IPS DF 6.9 (cell line): ENCODE results near the gene SRRM2.

Experiments used
- DNase-seq: peaks from one replicate; pipeline ENCODE4 v3.0.0-alpha.2; 2013; ENCODE audit warnings: low read depth, low spot score
- H3K27ac ChIP-seq: one replicate; pipeline ENCODE4 v1.5.1; 2013; ENCODE audit warnings: low read length, control low read depth
- H3K27me3 ChIP-seq: 2 replicates; pipeline ENCODE4 v1.6.1; 2013; ENCODE audit warnings: mild to moderate bottlenecking, low read length; ENCODE audit not compliant: control insufficient read depth, insufficient read depth
- H3K36me3 ChIP-seq: 2 replicates; pipeline ENCODE4 v1.6.1; 2013; ENCODE audit warnings: low read length; ENCODE audit not compliant: control insufficient read depth, insufficient read depth
- H3K4me1 ChIP-seq: 2 replicates; pipeline ENCODE4 v1.6.1; 2013; ENCODE audit warnings: low read length; ENCODE audit not compliant: control insufficient read depth, insufficient read depth
- H3K4me3 ChIP-seq: 2 replicates; pipeline ENCODE4 v1.5.1; 2013; ENCODE audit warnings: mild to moderate bottlenecking, low read length
- H3K9me3 ChIP-seq: 2 replicates; pipeline ENCODE4 v1.6.1; 2013; ENCODE audit warnings: low read length, inconsistent platforms; ENCODE audit not compliant: control insufficient read depth, insufficient read depth
- WGBS: extraction: QIAGEN DNeasy Blood & Tissue Kit; methylation state at CpG from one replicate; pipeline ENCODE4 v1.1.7; 2013; ENCODE audit warnings: mixed read lengths, missing lambda C conversion rate; ENCODE audit not compliant: insufficient read length, insufficient coverage; 5-methylcytosine and 5-hydroxymethylcytosine counted together

SRRM2 gene

DNA sequence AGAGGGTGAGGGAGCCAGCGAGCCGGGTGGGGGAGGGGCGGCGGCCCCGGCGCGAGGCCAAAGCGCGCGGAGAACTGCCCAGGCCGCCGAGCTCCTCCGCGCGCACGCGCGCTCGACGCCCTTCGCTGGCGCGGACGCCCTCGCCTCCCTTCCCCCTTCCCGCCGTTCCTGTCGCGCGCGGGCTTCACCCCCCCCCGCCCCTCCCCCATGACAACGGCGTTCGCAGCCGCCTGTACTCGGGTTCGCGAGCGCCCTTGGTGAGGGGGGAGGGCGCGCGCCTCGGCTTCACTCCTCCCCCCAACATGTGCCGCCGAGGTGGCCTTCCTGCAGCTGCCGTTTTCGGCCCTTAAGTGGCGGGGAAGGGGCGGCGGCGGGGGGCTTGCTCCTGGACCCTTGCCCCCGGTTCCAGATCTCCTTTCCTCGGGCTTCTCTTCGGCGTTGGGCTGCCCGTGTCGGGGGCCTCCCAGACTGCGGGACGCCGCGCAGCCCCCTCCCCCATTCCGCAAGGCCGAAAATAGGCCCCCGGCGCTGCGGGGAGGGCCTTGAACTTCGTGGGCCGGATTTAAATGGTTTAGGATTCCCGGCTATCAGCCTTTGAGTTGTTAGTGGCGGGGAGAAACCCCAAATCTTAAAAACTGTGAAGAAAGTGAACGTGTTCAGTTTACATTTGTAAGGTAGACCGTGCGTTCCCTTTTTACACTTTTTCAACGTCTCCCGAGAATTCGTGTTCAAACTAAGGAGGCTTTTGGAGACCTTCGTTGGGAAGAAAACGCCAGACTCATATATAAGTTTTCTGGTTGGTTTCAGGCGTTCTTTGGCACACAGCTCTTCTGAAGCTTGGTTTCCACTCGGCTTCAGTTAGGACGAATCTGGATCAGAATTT lies 653 bp downstream of the SRRM2 start:
- WGBS = no CpG with 5 or more reads among the region's 82 CpGs
- Histone ChIP-seq H3K27ac (no peak overlapping the region), H3K27me3 (no peaks in the 10 kb centered on the region), H3K9me3 (no peaks in the 10 kb centered on the region), H3K4me3 (peak overlapping the region; percentile 75), H3K4me1 (no peaks in the 10 kb centered on the region), H3K36me3 (peaks cover 14% of the 10 kb centered on the region)
- DNase-seq = no peak

DNA sequence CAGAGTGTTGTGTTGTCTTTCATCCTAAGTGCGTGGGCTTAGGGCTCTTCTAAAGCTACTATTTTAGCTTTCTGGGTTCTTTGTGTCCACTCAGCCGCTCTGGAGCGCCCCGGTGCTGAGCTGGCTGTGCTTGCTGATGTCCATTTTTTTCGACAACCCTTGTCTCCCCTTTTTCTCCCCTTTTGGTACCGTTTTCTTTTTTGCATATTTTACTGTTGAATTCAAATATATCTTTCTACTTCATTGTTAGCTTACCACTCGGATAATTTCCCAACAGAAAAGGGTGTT lies 1.2 kb downstream of the SRRM2 start:
- peak overlapping the region; percentile 75; the same call in 1 of the 2 replicates for H3K4me3 ChIP-seq
- H3K9me3 ChIP-seq = no peaks in the 10 kb centered on the region
- H3K27ac ChIP-seq = no peak overlapping the region
- H3K27me3 ChIP-seq = no peaks in the 10 kb centered on the region
- H3K36me3 ChIP-seq = peaks cover 17% of the 10 kb centered on the region
- H3K4me1 ChIP-seq = no peaks in the 10 kb centered on the region
- no peak for DNase-seq
- no CpG with 5 or more reads among the region's 7 CpGs for WGBS

GRCh38 chr16:2755158-2755557 lies 2.7 kb downstream of the SRRM2 start:
- H3K27me3 ChIP-seq = no peaks in the 10 kb centered on the region
- H3K4me3 ChIP-seq = no peak overlapping the region
- H3K4me1 ChIP-seq = no peaks in the 10 kb centered on the region
- no peaks in the 10 kb centered on the region for H3K9me3 ChIP-seq
- H3K27ac ChIP-seq = no peak overlapping the region
- peaks cover 32% of the 10 kb centered on the region for H3K36me3 ChIP-seq
- WGBS = 100% methylated on average over 1 of the region's 3 CpGs
- no peak for DNase-seq

DNA sequence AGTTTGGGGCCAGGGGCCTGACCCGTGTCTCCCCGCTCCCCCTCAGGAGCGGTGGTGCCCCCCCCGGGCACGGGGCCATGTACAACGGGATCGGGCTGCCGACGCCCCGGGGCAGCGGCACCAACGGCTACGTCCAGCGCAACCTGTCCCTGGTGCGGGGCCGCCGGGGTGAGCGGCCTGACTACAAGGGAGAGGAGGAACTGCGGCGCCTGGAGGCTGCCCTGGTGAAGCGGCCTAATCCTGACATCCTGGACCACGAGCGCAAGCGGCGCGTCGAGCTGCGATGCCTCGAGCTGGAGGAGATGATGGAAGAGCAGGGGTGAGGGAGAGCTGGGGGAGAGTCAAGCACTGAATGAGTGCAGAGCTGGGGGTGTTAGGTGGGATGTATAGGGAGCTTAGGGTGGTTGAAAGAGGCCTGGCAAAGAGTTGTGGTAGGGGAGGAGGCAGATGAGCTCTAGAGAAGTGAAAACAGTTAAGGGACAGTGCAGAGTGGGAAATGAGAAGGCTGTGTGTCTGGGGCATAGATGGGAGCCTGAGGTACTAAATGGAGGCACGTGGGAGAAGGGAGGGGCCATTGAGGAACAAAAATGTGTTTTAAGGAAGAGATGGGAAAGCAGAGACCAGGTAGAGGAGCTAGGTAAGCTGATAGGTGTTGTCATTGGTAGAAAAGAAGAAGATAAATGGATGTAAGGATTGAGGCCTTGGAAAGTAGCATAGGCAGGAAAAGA lies 4.0 kb downstream of the SRRM2 start:
- Histone ChIP-seq H3K9me3 (no peaks in the 10 kb centered on the region), H3K36me3 (peaks cover 36% of the 10 kb centered on the region), H3K27ac (no peak overlapping the region), H3K4me1 (no peaks in the 10 kb centered on the region), H3K4me3 (no peak overlapping the region), H3K27me3 (no peaks in the 10 kb centered on the region)
- WGBS = no CpG with 5 or more reads among the region's 30 CpGs
- DNase-seq = no peak

- Histone ChIP-seq H3K27me3 (no peaks in the 10 kb centered on the region), H3K36me3 (peaks cover 45% of the 10 kb centered on the region), H3K4me3 (no peak overlapping the region), H3K27ac (no peak overlapping the region), H3K9me3 (0 out of 2 replicates have a peak, but pooled peaks cover 3% of the 10 kb centered on the region), H3K4me1 (no peaks in the 10 kb centered on the region)
- WGBS = no CpG with 5 or more reads among the region's 11 CpGs
- DNase-seq = no peak
These were observed 4.9 kb downstream of the SRRM2 start for GRCh38 chr16:2757344-2757743.

DNA sequence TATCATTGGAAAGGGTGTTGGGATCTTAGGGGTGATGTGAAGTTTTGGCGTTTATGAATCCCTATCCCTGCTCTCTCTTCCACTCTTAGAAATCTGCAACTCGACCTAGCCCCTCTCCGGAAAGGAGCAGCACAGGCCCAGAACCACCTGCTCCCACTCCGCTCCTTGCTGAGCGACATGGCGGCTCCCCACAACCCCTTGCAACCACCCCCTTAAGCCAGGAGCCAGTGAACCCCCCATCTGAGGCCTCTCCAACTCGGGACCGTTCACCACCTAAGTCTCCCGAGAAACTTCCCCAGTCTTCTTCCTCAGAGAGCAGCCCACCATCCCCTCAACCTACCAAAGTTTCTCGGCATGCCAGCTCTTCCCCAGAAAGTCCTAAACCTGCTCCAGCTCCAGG lies 9.0 kb downstream of the SRRM2 start:
- Histone ChIP-seq H3K36me3 (peaks cover 76% of the 10 kb centered on the region), H3K27me3 (no peaks in the 10 kb centered on the region), H3K4me3 (no peak overlapping the region), H3K9me3 (0 out of 2 replicates have a peak, but pooled peaks cover 3% of the 10 kb centered on the region), H3K27ac (no peak overlapping the region), H3K4me1 (no peaks in the 10 kb centered on the region)
- no CpG with 5 or more reads among the region's 10 CpGs for WGBS
- no peak for DNase-seq

DNA sequence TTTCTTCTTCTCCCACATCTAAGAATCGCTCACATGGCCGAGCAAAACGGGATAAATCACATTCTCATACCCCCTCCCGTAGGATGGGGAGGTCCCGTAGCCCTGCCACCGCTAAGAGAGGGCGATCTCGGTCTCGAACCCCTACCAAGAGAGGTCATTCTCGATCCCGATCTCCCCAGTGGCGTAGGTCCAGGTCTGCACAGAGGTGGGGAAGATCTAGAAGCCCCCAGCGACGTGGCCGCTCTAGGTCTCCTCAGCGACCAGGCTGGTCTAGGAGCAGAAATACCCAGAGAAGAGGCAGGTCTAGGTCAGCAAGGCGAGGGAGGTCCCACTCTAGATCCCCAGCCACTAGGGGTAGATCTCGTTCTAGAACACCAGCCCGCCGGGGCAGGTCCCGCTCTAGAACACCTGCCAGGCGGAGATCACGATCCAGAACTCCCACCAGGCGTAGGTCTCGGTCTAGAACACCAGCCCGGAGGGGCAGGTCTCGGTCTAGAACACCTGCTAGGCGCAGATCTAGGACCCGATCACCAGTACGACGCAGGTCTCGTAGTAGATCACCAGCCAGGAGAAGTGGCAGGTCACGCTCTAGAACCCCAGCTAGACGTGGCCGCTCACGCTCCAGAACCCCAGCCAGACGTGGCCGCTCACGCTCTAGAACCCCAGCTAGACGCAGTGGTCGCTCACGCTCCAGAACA lies 9.6 kb downstream of the SRRM2 start:
- Histone ChIP-seq H3K36me3 (peaks cover 82% of the 10 kb centered on the region), H3K27ac (no peak overlapping the region), H3K27me3 (no peaks in the 10 kb centered on the region), H3K4me3 (no peak overlapping the region), H3K4me1 (no peaks in the 10 kb centered on the region), H3K9me3 (0 out of 2 replicates have a peak, but pooled peaks cover 3% of the 10 kb centered on the region)
- no CpG with 5 or more reads among the region's 42 CpGs for WGBS
- no peak for DNase-seq

GRCh38 chr16:2762711-2763110 lies 10.3 kb downstream of the SRRM2 start:
- peaks cover 83% of the 10 kb centered on the region for H3K36me3 ChIP-seq
- H3K27ac ChIP-seq = no peak overlapping the region
- H3K4me1 ChIP-seq = no peaks in the 10 kb centered on the region
- H3K4me3 ChIP-seq = no peak overlapping the region
- no peak for DNase-seq
- WGBS = no CpG with 5 or more reads among the region's 13 CpGs
- 0 out of 2 replicates have a peak, but pooled peaks cover 3% of the 10 kb centered on the region for H3K9me3 ChIP-seq
- H3K27me3 ChIP-seq = no peaks in the 10 kb centered on the region

DNA sequence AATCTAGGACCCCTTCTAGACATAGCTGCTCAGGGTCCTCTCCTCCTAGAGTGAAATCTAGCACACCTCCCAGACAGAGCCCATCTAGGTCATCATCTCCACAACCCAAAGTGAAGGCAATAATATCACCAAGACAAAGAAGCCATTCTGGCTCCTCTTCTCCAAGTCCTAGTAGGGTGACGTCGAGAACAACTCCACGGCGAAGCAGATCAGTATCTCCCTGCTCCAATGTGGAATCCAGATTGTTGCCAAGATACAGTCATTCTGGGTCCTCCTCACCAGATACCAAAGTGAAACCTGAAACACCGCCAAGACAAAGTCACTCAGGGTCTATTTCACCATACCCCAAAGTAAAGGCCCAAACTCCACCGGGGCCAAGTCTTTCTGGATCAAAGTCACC lies 10.7 kb downstream of the SRRM2 start:
- Histone ChIP-seq H3K4me1 (no peaks in the 10 kb centered on the region), H3K36me3 (peaks cover 83% of the 10 kb centered on the region), H3K27ac (no peak overlapping the region), H3K9me3 (0 out of 2 replicates have a peak, but pooled peaks cover 3% of the 10 kb centered on the region), H3K27me3 (no peaks in the 10 kb centered on the region), H3K4me3 (no peak overlapping the region)
- DNase-seq = no peak
- no CpG with 5 or more reads among the region's 6 CpGs for WGBS

DNA sequence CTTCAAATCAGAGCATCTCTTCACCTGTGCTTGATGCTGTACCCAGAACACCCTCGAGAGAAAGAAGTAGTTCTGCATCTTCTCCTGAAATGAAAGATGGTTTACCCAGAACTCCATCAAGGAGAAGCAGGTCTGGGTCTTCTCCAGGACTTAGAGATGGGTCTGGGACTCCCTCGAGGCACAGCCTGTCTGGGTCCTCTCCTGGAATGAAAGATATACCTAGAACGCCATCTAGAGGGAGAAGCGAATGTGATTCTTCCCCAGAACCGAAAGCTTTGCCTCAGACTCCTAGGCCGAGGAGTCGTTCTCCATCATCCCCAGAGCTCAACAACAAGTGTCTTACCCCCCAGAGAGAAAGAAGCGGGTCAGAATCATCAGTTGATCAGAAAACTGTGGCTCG lies 12.3 kb downstream of the SRRM2 start:
- Histone ChIP-seq H3K27me3 (no peaks in the 10 kb centered on the region), H3K36me3 (peaks cover 86% of the 10 kb centered on the region), H3K9me3 (0 out of 2 replicates have a peak, but pooled peaks cover 3% of the 10 kb centered on the region), H3K4me1 (no peaks in the 10 kb centered on the region), H3K27ac (no peak overlapping the region), H3K4me3 (no peak overlapping the region)
- no peak for DNase-seq
- WGBS = no CpG with 5 or more reads among the region's 9 CpGs
